Measurements from ENCODE around the gene ELL.

DNA sequence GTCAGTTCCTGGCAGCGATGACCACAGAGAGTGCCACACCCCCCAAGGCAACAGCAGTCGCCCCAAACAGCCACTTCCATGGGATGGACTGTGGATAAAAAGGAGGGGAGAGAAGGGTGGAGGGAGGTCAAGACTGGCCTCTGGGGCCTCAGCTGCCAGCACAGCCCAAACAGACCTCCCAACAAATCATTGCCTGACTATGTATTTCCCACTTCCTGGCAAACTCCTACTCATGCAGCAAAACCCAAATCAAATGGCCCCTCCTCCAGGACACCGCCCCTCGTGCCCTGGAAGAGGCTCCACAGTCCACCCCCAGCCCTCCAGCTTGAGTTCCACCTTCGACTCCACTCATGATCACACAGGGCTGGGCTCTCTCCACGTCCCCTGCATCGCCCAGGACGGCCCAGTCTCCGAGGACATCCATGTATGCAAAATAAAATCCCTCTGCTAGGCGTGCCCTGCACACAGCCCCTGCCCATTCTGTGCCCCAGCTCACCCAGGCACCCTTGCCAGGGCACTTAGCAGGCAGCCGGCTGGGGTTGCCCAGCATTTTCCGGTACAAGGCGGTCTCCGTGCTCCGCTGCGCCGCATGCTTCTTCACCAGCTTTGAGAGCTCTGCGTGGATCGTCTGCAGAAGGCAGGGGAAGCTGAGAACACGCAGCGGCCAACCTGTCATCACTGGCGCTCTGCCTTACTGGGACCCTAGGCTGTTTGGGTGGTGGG lies 10.5 kb upstream of the ELL start:
- TF ChIP-seq, protein P1, sequence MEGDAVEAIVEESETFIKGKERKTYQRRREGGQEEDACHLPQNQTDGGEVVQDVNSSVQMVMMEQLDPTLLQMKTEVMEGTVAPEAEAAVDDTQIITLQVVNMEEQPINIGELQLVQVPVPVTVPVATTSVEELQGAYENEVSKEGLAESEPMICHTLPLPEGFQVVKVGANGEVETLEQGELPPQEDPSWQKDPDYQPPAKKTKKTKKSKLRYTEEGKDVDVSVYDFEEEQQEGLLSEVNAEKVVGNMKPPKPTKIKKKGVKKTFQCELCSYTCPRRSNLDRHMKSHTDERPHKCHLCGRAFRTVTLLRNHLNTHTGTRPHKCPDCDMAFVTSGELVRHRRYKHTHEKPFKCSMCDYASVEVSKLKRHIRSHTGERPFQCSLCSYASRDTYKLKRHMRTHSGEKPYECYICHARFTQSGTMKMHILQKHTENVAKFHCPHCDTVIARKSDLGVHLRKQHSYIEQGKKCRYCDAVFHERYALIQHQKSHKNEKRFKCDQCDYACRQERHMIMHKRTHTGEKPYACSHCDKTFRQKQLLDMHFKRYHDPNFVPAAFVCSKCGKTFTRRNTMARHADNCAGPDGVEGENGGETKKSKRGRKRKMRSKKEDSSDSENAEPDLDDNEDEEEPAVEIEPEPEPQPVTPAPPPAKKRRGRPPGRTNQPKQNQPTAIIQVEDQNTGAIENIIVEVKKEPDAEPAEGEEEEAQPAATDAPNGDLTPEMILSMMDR (IDR thresholded peaks at IDR 0.05): no peak
- TF ChIP-seq NFE2L1 (CRISPR knock-in tag; IDR thresholded peaks at IDR 0.05): no peak
- TF ChIP-seq, protein P2, sequence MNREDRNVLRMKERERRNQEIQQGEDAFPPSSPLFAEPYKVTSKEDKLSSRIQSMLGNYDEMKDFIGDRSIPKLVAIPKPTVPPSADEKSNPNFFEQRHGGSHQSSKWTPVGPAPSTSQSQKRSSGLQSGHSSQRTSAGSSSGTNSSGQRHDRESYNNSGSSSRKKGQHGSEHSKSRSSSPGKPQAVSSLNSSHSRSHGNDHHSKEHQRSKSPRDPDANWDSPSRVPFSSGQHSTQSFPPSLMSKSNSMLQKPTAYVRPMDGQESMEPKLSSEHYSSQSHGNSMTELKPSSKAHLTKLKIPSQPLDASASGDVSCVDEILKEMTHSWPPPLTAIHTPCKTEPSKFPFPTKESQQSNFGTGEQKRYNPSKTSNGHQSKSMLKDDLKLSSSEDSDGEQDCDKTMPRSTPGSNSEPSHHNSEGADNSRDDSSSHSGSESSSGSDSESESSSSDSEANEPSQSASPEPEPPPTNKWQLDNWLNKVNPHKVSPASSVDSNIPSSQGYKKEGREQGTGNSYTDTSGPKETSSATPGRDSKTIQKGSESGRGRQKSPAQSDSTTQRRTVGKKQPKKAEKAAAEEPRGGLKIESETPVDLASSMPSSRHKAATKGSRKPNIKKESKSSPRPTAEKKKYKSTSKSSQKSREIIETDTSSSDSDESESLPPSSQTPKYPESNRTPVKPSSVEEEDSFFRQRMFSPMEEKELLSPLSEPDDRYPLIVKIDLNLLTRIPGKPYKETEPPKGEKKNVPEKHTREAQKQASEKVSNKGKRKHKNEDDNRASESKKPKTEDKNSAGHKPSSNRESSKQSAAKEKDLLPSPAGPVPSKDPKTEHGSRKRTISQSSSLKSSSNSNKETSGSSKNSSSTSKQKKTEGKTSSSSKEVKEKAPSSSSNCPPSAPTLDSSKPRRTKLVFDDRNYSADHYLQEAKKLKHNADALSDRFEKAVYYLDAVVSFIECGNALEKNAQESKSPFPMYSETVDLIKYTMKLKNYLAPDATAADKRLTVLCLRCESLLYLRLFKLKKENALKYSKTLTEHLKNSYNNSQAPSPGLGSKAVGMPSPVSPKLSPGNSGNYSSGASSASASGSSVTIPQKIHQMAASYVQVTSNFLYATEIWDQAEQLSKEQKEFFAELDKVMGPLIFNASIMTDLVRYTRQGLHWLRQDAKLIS (CRISPR knock-in tag; IDR thresholded peaks at IDR 0.05; ENCODE audit: borderline replicate concordance): no peak
- no peak for TF ChIP-seq CBFB (CRISPR knock-in tag; IDR thresholded peaks at IDR 0.05; ENCODE audit: low read depth)
- no peak for TF ChIP-seq TEAD4 (CRISPR knock-in tag; IDR thresholded peaks at IDR 0.05)
